Uterus (tissue), 2 donors: ENCODE measurements around the gene FARP2.

ENCODE experiments used
- CTCF ChIP-seq, 4 experiments: fragments of 200-600 bp in 2 of 4; fragments of 450-650 bp in 2 of 4; sonication (generic) in 2 of 4; IDR thresholded peaks; one replicate each; pipeline ENCODE4 v1.5.1; 2016 to 2019; ENCODE audit warnings: antibody characterized with exemption in 4 of 4, mild to moderate bottlenecking in 2 of 4, moderate library complexity in 1 of 4
- POLR2A ChIP-seq, 2 donors: fragments of 450-650 bp; IDR thresholded peaks; one replicate each; pipeline ENCODE4 v1.6.1; 2016; ENCODE audit warnings: antibody characterized with exemption in 2 of 2, mild to moderate bottlenecking in 1 of 2, moderate library complexity in 1 of 2

- TF ChIP-seq CTCF (IDR thresholded peaks at IDR 0.05) (no peak), POLR2A (IDR thresholded peaks at IDR 0.05) (no peak)
These were observed 133.9 kb downstream of the FARP2 start for GRCh38 chr2:241489733-241490680.
